HepG2 (cell line): ENCODE measurements around the gene TDRD1. TPM values are rescaled to one million over a fixed set of nuclear protein-coding genes. Genes with fewer than 3 reads are reported as not detected.

ENCODE experiments used
- FOXA1 ChIP-seq, 2 experiments: fragments of 450-650 bp in 1 of 2; sonication (generic) in 1 of 2; formaldehyde crosslinking in 1 of 2; IDR thresholded peaks; 2 replicates each; pipeline versions ENCODE4 v1.4.0 to v1.6.1; 2016 to 2020; ENCODE audit warnings: missing genetic modification reagents in 1 of 2
- FUBP1 ChIP-seq: sonication (generic); formaldehyde crosslinking; IDR thresholded peaks from 2 replicates; pipeline ENCODE4 v1.5.1; 2020; ENCODE audit warnings: missing genetic modification reagents, mild to moderate bottlenecking, borderline replicate concordance
- MBD4 ChIP-seq: IDR thresholded peaks from 2 replicates; pipeline ENCODE4 v1.6.1; 2012; ENCODE audit warnings: low read length, inconsistent platforms, borderline replicate concordance
- MTF2 ChIP-seq: sonication (generic); formaldehyde crosslinking; IDR thresholded peaks from 2 replicates; pipeline ENCODE4 v1.5.0; 2020; ENCODE audit warnings: missing genetic modification reagents, borderline replicate concordance
- NFAT5 ChIP-seq: sonication (generic); formaldehyde crosslinking; IDR thresholded peaks from 2 replicates; pipeline ENCODE4 v1.4.0; 2020; ENCODE audit warnings: missing genetic modification reagents
- RFXANK ChIP-seq: IDR thresholded peaks from 2 replicates; pipeline ENCODE4 v1.6.1; 2016
- YY1 ChIP-seq: IDR thresholded peaks from 2 replicates; pipeline ENCODE4 v1.6.1; 2011; ENCODE audit warnings: low read length, low read depth, moderate library complexity, mild to moderate bottlenecking; ENCODE audit not compliant: insufficient read depth, insufficient replicate concordance
- ZBTB7A ChIP-seq: sonication (generic); formaldehyde crosslinking; IDR thresholded peaks from 2 replicates; pipeline ENCODE4 v1.8.0; 2022; ENCODE audit warnings: mild to moderate bottlenecking, missing genetic modification reagents
- ZNF136 ChIP-seq: sonication (generic); formaldehyde crosslinking; IDR thresholded peaks from 2 replicates; pipeline ENCODE4 v1.8.1; 2022; ENCODE audit warnings: low read depth, mild to moderate bottlenecking, moderate library complexity, missing genetic modification reagents
- ZNF180 ChIP-seq: sonication (generic); formaldehyde crosslinking; IDR thresholded peaks from 2 replicates; pipeline ENCODE4 v1.4.0; 2020; ENCODE audit warnings: low read depth, missing genetic modification reagents, borderline replicate concordance
- ZNF24 ChIP-seq: fragments of 450-650 bp; IDR thresholded peaks from 2 replicates; pipeline ENCODE4 v1.6.1; 2017; ENCODE audit warnings: antibody characterized with exemption, mild to moderate bottlenecking
- ZNF276 ChIP-seq: sonication (generic); formaldehyde crosslinking; IDR thresholded peaks from 2 replicates; pipeline ENCODE4 v1.4.0; 2020; ENCODE audit warnings: mild to moderate bottlenecking, low read depth, missing genetic modification reagents
- ZNF329 ChIP-seq: sonication (generic); formaldehyde crosslinking; IDR thresholded peaks from 2 replicates; pipeline ENCODE4 v1.9.0; 2021; ENCODE audit warnings: low read depth, mild to moderate bottlenecking, missing genetic modification reagents
- ZNF646 ChIP-seq: sonication (generic); formaldehyde crosslinking; IDR thresholded peaks from 2 replicates; pipeline ENCODE4 v1.9.0; 2021; ENCODE audit warnings: mild to moderate bottlenecking, missing genetic modification reagents
- polyA plus RNA-seq, 8 experiments: library from polyadenylated mRNA; depleted of rRNA in 3 of 8; stranded (reverse) in 7 of 8; unstranded in 1 of 8; fragments of >200 nt; fragmentation: Illumina TruSeq in 4 of 8; extraction: Trizol in 4 of 8; gene quantifications; 2 replicates each; pipeline versions ENCODE4 v1.2.1 to v1.2.3, GENCODE V29; 2011 to 2016; ENCODE audit warnings: low read depth in 4 of 8, missing spikeins in 1 of 8, mixed read lengths in 1 of 8; ENCODE audit not compliant: insufficient read depth in 1 of 8
- total RNA-seq, 5 experiments: library from RNA; depleted of rRNA; stranded (reverse); fragments of >200 nt; fragmentation: Illumina TruSeq; extraction: Trizol; gene quantifications; 2 replicates each; pipeline ENCODE4 v1.2.3, GENCODE V29; 2016; ENCODE audit warnings: low read depth in 1 of 5

The TDRD1 gene
- total and polyA plus RNA-seq, 2 of the 13 experiments (the other 11 are each of a cell fraction or from before 2014, with no cell fraction given), result not detected

- TF ChIP-seq NFAT5, result 0 out of 2 replicates have a peak, but pooled peaks have one; percentile 39
- no peak for TF ChIP-seq FOXA1 (IDR thresholded peaks at IDR 0.05)
- no peak for TF ChIP-seq FOXA1 (CRISPR knock-in tag; IDR thresholded peaks at IDR 0.05)
- no peak for TF ChIP-seq ZNF180 (CRISPR knock-in tag)
- no peak for TF ChIP-seq MBD4
- no peak for TF ChIP-seq RFXANK (CRISPR knock-in tag)
- 0 out of 2 replicates have a peak, but pooled peaks have one; percentile 75 for TF ChIP-seq ZNF136 (CRISPR knock-in tag)
- no peak for TF ChIP-seq ZNF646 (CRISPR knock-in tag)
- 0 out of 2 replicates have a peak, but pooled peaks have one; percentile 49 for TF ChIP-seq ZNF329 (CRISPR knock-in tag)
- TF ChIP-seq ZNF276 (CRISPR knock-in tag), result no peak
- no peak for TF ChIP-seq FUBP1 (CRISPR knock-in tag)
- 0 out of 2 replicates have a peak, but pooled peaks have one; percentile 15 for TF ChIP-seq ZBTB7A (CRISPR knock-in tag)
- no peak for TF ChIP-seq YY1
- no peak for TF ChIP-seq ZNF24
- TF ChIP-seq MTF2 (CRISPR knock-in tag), result no peak
These were observed 5.6 kb upstream of the TDRD1 start (continued) for GRCh38 chr10:114173603-114173920.
